Kidney glomerular epithelial cell (primary cell): ENCODE results near the gene TXNDC17.
"Not testable (repeated sequence)": the region's sequence is repeated elsewhere in the genome, so short reads cannot be mapped to it uniquely, and the experiment has no call there.

Source experiments
- DNase-seq: peaks from one replicate; lab custom pipeline; 2025; lab: John Stamatoyannopoulos, UW

TXNDC17 gene

DNA sequence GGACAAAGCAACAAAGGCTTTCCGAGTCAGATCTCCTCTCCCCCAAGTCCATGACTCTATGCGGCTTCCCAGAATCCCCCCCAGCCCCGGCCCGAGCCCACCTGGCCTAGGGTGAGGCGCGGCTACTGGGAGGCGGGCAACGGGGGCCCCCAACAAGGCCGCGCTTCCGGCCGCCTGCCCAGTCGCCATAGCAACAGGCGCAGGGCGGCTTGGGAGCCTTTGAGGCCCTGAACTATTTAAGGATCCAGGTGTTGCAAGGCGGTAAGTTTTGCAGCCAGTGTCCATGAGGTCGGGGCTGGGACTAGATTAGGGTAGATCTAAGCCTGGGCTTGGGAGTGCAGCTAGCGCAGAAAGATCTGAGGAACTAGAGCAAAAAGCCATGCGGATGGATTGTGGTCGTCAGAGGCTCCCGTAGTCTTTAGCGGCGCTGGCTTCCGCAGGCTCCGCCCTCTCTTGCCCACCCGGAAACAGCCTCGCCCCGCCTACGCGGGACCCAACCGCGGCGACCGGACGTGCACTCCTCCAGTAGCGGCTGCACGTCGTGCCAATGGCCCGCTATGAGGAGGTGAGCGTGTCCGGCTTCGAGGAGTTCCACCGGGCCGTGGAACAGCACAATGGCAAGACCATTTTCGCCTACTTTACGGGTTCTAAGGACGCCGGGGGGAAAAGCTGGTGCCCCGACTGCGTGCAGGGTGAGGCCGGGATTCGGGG is at the start of gene TXNDC17, which contains the start of gene KIAA0753:
TSS of gene TXNDC17 (plus strand) at position 525 of the 711 bp plus-strand sequence. CDS start at position 548, 23 bp downstream.
TSS of gene KIAA0753 (minus strand) at position 176 of the 711 bp plus-strand sequence. CDS start 5,608 bp downstream, outside the sequence.
- DNase-seq = peak; percentile 96

DNA sequence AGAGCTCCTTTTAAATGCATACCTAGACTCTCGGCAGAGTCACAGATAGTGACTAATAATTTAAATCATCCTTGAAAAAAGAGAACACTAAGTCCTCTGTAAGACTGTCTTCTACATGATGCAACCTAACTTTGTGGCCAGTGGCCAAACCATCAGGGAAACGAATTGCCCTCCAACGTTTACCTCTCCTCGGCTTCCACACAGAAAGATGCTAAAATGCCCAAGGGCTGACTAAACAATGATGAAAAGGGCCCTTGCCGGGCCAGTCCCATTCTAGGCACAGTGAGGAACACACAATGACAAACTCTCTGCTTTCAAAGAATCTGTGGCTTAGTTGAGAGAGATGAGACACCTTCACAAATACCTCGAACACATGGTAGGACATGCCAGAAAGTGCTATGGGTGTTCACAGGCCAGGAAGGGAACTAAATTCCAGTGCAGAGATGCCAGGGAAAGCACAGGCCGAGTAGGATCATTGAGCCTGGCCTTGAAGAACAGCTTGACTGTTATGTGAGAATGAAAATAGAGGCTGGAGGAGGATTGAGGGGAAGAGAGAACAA is 49.2 kb upstream of the TXNDC17 start:
- DNase-seq = peak; percentile 46

DNA sequence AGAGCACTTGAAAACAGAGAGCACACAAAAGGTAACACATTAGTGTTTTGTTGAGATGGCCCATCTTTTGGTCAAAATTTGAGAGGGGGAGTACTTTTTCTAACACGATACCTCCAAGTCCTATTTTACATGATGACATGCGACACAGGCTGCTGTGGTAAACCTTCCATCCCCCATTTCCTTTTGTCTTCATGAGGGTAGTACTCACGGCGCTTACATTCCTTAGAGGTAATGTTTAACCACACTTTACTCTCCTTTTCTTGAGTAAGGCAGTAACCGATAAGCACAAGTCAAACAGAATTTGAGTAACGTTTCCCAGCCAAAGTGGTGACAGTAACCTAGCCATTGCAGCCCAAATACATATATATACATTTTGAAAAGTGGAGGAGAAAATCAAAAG is 48.7 kb upstream of the TXNDC17 start:
- DNase-seq = peak; percentile 88

DNA sequence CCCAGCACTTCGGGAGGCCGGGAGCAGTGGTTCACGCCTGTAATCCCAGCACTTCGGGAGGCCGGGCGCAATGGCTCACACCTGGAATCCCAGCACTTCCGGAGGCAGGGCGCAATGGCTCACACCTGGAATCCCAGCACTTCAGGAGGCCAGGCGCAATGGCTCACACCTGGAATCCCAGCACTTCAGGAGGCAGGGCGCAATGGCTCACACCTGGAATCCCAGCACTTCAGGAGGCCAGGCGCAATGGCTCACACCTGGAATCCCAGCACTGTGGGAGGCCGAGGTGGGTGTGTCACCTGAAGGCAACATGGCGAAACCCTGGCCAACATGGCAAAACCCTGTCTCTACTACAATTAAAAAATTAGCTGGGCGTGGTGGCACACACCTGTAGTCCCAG is 47.5 kb upstream of the TXNDC17 start:
- DNase-seq = not testable (repeated sequence)

DNA sequence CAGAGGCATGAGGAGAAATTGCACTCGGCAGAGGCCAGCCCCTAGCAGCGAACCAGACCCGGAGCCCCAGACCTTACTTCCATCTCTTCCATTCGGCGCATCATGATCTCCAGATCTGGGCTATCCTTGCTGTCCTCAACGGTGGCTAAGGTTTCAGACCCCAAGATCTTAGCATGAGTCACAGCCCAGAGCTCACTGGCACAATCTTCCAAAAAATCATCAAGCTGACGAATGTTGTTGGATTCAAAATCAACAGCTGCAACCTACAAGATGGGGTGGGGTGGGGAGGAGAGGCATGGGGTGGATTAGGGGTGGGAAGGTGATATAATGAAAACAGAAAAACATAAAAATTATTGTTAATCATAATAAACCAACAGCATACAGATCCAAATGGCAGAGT is 44.8 kb upstream of the TXNDC17 start:
- DNase-seq = no peak

DNA sequence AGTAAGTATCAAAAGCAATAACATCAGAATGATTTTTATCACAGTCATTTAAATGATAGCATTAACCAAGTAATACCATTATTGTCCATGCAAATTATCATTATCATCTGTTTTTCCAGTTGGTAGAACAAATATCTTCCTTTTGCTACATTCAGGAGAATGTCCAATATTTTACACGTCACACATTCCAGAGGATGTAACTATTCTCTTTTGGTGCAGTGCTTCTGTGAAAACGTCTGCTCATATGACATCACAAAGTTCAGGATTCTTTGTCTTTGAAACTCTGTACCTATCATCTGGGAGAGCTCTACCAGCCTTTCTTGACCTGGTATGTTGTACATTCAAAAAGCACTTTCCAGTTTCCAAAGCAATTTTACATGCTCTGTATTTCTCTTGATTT is 44.3 kb upstream of the TXNDC17 start:
- no peak for DNase-seq

DNA sequence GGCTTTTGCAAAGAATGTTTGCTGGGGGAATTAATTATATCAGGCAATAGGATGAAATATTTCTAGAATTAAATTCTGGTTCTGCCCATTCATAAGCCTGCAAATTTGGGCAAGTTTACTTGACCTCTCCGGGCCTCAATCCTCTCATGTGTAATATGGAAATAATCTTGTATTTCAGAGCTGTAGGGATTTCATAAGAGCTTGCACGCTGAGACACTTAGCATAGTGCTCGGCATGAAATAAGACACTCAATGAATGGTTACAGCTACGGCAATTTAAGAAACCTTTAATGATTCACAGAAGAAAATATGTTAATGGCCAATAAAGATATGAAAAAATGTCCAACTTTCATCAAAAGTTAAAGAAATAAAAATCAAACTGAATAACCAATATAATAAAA is 43.9 kb upstream of the TXNDC17 start:
- no peak for DNase-seq

DNA sequence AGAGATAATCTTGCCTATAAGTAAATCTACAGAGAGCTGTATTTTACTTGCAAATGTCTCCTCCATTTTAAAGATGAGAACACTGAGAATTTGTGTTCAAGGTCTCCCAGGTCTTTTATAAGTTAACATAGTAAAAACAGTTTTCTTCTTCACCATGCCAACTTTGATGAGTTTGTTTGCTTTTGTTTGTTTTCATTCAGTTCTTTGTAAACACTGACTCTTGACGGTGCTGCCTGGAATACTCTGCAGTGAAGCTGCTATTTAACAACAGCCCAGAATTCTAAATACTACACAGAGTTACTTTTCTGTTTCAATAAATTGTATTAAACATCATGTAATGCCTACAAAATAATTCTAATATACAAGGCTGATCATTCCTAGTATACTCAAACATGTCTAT is 43.1 kb upstream of the TXNDC17 start:
- no peak for DNase-seq

DNA sequence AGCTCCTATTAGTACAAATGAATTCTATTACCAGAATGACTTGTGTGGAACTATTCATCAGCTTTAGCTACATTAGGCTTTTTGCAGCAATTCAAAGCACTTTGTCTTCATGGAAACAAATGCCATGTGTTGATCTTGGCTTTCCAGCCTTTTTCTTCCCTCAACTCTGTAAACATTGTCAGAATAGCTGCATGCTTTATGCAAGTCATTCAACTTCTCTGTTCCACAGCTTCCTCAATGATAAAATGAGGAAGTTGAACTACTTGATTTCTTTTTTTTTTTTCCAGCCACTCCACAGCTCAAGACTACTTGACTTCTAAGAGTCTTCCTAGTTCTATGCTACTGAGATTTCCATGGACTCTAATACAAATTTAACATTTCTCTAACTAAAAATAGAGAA is 41.5 kb upstream of the TXNDC17 start:
- no peak for DNase-seq

DNA sequence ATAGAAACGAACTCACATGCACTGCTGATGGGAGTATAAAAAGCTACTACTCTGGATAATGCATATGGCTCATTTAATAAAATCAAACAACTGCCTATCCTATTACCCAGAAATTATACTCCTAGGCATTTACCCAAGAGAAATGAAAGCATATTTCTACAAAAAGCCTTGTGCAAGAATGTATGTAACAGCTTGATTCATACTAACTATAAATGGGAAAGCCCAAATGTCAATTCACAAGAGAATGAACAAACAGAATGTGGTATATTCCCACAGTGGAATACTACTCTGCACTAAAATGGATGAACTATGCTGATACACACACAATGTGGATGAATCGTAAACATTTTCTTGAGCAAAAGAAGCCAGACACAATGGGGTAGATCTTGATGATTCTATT is 38.7 kb upstream of the TXNDC17 start:
- no peak for DNase-seq

DNA sequence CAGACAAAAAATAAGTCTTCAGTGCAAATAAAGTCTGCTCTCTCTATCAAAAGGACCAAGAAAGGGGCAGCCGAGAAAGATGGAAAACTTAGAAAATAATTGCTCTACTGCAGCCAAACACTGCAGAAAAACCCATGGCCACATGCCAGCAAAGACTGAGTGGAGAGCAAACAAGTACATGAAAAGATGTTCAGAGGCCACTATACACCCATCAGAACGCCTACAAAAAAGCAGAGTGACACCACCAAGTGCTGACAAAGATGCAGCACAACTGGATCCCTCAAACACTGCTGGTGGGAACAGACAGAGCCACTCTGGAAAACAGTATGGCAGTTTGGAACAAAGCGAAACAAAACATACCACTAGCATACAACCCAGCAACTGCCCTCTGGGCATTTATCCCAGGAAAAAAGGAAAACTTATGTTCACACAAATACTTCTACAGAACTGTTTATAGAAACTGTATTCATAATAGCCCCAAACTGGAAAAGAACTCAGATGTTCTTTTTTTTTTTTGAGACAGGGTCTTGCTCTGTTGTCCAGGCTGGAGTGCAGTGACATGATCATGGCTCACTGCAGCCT is 37.0 kb upstream of the TXNDC17 start:
- no peak for DNase-seq

DNA sequence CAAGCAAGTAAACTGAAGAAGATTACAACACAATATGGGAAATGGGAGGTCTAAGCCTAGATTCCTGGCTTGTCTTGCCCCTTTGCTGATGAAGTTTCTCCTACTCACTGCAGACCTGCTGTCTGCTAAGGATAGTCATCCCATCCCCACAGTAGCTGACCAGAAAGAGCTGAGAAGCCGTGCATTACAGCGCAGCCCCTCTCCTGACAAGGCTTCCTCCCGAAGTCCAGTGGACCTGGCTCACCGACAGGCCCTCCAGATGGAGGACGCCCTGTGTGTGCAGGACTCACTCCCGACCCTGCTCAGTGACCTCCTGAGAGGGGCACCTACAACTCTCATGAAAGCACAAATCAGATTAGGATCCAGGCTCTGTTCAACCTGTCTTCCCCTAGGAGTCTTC is 35.7 kb upstream of the TXNDC17 start:
- DNase-seq = no peak

DNA sequence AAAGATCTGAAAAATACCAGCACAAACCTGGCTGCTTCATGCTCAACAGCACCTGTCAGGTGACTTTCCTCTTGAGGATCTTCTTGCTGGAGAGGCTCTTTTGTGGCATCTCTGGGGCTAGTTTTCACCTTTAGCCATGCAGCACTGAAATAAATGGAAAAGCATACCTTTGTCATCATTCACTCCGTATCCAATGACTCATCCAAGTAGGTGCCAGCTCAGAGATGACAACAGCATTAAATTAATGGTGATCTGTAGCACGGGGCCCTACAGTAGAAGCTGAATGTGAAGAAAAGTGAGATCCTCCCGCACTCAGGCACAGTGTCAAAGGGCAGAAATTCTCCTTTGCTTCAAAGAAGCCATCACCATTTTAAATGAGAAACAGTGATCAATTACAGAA is 32.5 kb upstream of the TXNDC17 start:
- DNase-seq = peak; percentile 32

DNA sequence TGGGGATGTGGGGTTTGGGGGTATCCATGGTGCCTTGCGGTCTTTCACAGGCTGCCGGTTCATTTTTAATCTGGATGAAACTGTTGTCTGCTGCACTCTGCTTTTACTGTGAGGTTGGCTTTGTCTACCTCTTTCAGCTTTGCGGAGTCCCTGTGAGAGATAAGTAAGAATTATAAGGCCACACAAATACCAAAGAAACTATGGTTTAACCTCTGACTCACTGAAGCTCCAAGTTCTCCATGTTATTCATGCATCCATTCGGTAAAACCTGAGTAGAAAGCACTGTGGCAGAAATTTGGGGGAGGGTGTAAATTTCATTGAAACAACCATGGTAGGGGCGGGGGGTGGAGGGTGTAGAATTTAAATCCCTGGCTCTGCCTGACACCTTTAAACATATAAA is 30.8 kb upstream of the TXNDC17 start:
- DNase-seq = no peak

DNA sequence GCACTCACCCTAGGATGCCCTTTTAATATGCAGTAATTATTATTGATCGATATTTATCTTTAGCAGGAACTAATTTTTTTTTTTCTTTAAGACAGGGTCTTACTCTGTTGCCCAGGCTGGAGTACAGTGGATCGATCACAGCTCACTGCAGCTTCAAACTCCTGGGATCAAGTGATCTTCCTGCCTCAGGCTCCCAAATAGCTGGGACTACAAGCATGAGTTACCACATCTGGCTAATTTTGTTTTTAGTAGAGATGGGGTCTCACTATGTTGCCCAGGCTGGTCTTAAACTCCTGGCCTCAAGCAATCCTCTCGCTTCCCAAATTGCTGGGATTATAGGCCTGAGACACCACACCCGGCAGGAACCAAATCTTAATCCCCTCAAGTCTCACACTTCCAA is 29.6 kb upstream of the TXNDC17 start:
- DNase-seq = no peak

DNA sequence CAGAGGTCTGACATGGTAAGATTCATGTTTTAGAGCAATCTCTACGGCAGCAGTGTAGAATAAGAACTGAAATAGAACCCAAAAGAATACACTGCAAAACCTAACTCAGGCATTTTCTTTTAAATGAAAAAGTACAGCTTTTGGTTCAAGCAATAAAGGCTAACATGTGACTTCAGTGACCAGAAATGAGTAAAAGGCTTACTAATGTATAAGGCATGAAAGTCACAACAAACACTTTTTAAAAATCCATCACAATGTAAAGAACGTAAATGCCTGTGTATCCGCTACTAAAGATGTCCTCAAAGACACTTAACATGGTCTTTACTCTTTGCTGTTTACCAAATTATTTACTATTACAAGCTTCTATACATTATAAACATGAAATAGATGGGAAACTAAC is 16.9 kb upstream of the TXNDC17 start:
- no peak for DNase-seq

DNA sequence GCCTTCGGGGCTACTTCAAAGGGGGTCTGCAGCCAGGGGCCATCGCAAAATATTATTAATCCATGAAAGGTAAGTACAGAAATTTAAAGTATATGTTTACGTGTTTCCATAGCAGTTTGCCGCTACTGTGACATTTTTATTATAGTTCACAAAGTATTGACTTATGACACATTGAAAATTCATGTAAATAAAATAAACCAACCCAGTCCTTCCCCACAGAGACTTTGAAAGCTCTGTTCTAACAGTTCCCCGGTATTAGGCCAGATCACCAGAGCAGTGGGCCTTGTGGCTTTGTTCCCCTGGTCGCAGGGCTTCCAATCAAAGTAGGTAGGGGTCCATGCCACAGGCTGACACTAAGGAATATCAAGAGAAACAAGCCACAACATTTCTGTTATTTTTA is 14.2 kb upstream of the TXNDC17 start:
- no peak for DNase-seq

DNA sequence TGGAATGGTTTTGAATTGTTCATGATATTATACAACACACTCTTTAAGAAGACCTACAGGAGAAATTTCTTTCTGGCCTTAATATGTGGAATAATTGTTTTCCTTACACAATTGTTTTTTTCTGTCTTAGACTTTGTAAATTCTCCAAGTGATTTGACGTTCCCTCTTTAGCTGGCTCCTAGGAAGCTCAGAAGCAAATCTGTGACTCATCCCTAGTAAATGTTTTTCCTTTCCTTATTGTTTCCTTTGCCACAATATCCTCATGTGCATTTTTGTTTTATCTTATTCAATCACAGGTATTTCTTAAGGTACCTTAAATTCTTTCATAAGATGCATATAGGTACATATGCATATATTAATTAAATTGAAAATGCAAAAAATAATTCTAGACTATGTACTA is 13.8 kb upstream of the TXNDC17 start:
- DNase-seq = no peak

DNA sequence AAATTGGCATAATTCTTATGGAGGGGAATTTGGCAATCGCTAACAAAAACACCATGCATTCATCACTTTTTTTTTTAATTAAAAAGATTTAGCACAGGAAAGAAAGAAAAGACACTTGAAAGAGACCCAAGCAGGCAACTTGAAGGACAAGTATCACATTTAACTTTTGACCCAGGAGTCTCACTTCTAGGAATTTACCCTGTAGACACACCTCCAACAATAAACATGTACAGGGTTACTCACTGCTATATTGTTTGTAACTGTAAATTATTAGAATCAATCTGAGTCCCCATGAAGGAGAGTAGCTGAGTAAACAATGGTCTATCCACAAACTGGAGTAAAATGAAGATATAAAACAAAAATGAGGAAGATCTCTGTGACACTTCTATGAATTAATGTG is 10.5 kb upstream of the TXNDC17 start:
- no peak for DNase-seq

DNA sequence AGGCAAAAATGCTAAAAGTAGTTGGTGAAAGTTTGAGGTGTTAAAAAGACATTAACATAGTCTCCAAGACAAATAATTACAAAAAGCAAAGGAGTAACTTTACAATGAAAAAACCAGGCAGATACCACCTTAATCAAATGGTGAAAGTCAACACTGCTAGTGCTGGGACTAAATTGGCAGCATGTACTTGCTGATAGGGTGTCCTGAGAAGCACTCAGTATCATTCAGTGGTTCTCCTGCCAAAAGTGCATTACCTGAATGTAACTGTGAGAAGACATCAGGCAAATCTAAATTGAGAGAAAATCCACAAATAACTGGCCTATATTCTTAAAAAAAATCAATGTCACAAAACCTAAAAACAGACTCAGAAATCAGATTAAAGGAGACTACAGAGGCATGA is 8.3 kb upstream of the TXNDC17 start:
- no peak for DNase-seq

DNA sequence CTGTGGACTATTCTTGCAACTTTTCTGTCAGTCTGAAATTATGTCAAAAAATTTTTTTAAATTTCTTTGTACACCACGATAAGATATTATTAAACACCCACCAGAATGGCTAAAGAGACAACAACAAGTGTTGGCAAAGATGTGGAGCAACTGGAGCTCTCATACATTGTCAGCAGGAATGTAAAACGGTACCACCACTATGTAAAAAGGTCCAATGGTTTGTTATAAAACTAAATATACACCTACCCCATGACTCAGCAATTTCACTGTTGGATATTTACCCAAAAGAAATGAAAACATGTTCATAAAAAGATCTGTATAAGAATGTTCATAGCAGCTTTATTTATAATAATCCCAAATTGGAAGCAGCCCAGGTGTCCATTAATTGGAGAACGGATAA is 7.6 kb upstream of the TXNDC17 start:
- DNase-seq = no peak

DNA sequence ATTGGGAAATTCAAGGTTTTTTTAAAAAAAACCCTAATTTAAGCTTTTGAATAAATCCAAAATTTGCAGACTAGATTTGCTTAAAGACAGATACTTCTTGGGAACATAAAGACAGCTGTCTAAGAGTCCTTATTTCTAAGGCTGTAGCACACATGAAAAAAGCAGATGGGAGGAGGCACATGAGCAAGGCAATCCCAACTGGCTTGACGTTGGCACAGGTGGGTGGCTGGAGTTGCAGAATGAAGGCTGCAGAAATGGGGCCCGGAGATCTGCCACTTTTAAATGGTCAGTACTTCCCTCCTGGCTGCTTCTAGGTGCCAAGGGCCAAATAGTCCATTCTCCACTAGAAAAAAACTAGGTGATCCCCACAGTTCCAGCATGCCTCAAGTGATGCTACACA is 4.8 kb upstream of the TXNDC17 start:
- no peak for DNase-seq

DNA sequence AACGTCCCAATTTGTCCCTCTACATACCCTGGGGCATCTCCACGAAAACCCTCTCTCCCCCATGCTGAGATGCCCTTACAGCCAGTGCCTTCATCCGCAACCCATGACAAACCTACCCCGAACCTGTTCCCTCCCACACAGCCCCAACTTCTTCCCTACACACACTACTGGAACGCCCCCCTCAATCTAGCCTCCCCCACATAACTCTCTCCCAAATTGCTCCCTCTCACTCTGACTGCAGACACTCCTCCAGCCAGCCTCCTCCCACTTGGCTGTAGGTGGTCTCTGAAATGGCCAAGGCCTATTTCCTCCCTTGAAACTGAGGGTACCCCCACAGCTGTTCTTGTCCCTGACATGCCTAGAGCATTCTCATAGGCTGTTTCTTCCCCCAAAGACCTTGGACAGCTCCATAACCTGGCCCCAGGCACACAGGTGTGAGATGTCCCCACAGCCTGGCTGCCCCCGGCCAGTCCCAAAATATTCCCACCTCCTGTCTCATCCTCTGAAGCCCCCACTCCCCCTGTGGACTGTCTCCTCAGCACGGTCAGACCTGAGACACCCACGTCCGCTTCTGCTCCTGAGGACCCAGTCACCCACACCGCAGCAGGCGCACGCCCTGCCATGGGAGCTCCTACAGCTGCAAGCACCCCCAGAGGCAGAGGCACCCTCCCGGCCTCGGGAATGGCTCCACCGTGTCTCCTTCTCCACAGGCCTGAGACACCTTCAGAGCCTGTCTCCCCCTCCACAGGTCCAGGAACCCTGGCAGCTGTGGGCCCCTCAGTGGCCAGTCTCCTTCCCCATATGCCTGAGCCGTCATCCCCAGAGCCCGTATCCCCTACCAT is 4.0 kb upstream of the TXNDC17 start:
- DNase-seq = no peak
